Parietal lobe (tissue), 1 donor: ENCODE data around the gene RSBN1L. TPM values are rescaled to one million over a fixed set of nuclear protein-coding genes. Genes with fewer than 3 reads are reported as not detected.

ENCODE experiments used
- total RNA-seq: library from RNA; depleted of rRNA; stranded (reverse); fragments of >200 nt; gene quantifications from one replicate; pipeline ENCODE4 v1.2.3, GENCODE V29; 2014

Gene RSBN1L
- 77.9 TPM for total RNA-seq

DNA sequence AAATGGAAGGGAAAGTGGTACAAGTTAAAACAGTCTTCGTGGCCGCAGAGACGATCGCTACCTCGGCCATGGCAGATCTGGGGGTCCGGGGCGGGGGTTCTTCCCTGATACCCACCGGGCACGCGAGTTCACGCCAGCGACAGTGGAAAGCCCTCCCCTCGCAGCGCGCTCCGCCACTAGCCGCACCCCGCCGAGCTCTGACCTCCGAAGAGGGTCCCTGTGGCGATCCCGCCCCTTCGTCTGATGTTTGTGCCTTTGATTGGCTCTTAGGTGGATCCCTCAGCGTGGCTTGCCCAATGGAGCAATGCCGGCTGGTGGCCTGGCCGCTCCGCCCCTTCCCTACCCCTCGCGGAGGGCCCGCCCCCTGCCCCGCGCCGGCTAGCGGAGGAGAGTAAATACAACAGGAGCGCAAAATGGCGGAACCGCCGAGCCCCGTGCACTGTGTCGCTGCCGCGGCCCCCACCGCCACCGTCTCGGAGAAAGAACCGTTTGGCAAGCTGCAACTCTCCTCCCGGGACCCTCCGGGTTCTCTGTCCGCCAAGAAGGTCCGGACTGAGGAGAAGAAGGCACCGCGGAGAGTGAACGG, at the start of gene RSBN1L:
Gene RSBN1L (plus strand): TSS at position 403 of the 586 bp plus-strand sequence. CDS start 11 bp downstream, at position 414.

DNA sequence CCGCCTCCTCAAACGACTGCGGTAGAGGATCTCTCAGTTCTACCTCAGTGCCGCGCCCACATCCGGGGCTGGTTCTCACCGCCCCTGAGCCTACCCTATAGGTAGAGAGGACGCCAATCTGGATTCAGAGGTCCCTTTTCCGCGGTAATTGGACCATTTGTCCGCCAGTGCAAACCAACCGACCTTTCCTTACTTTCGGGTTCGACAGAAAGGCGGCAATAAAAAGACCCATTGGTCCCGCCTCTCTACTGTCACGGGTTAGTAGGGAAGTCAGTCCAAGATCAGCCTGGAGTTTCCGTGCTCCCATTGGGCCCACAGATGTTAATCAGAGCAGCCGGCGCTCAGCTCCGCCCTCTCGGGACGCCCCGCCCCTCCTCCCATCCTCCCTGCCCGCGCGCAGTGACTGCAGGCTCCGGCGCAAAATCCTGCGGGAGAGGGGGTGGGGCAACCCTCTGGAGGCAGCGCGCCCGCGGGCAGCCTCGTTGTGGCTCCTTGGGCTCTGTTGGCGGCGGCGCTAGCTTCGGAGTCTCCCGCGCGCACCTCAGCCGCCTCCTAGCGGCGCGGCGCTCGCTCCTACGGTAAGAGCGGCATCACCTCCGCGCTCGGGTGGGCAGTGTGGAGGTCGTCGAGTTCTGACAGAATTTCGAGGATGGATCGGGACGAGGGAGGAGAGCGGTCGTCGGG, 102.3 kb downstream of the RSBN1L start, which contains the start of the genes PHTF2 and TMEM60:
Gene PHTF2 (plus strand): TSS at position 380 of the 684 bp plus-strand sequence.
Gene TMEM60 (minus strand): TSS at position 41 of the 684 bp plus-strand sequence. CDS start 4,061 bp downstream, outside the sequence.

Other genes starting within 250 kb of the RSBN1L start
- 202 TPM for gene PTPN12, start 159.2 kb upstream of the RSBN1L start, total RNA-seq
- 7.8 TPM for gene TMEM60, start 102.0 kb downstream of the RSBN1L start, total RNA-seq
- 62.9 TPM for gene PHTF2, start 102.3 kb downstream of the RSBN1L start, total RNA-seq